Esophagus muscularis mucosa (tissue), 4 donors: ENCODE data around the gene HDAC1. TPM values are rescaled to one million over a fixed set of nuclear protein-coding genes. Genes with fewer than 3 reads are reported as not detected.

Source experiments
- DNase-seq: peaks from one replicate; pipeline ENCODE4 v3.0.0-alpha.2; 2017; ENCODE audit errors: extremely low spot score
- H3K27ac ChIP-seq, 4 donors: fragments of 200-600 bp; sonication (generic); replicated peaks in 1 of 4; 1 replicate in 3 of 4; 2 replicates in 1 of 4; pipeline ENCODE4 v1.5.1; 2016 to 2019; ENCODE audit warnings: mild to moderate bottlenecking in 1 of 4
- H3K27me3 ChIP-seq, 4 donors: fragments of 200-600 bp; sonication (generic); one replicate each; pipeline versions ENCODE4 v1.5.1 to v1.6.0; 2016 to 2019
- H3K36me3 ChIP-seq, 4 donors: fragments of 200-600 bp; sonication (generic); one replicate each; pipeline ENCODE4 v1.5.1; 2016 to 2019
- H3K4me1 ChIP-seq, 4 donors: fragments of 200-600 bp; sonication (generic); one replicate each; pipeline ENCODE4 v1.5.1; 2016 to 2019
- H3K4me3 ChIP-seq, 4 donors: fragments of 200-600 bp; sonication (generic); 1 replicate in 2 of 4; 2 replicates in 2 of 4; pipeline ENCODE4 v1.5.1; 2016 to 2019; ENCODE audit warnings: mild to moderate bottlenecking in 4 of 4, moderate library complexity in 1 of 4
- H3K9me3 ChIP-seq, 4 donors: fragments of 200-600 bp; sonication (generic); 1 replicate in 3 of 4; 2 replicates in 1 of 4; pipeline ENCODE4 v1.5.1; 2016 to 2019
- EP300 ChIP-seq: sonication (generic); formaldehyde crosslinking; IDR thresholded peaks from one replicate; pipeline ENCODE4 v1.6.1; 2017; ENCODE audit warnings: antibody characterized with exemption
- POLR2A ChIP-seq: fragments of 450-650 bp; IDR thresholded peaks from one replicate; pipeline ENCODE4 v1.6.1; 2017; ENCODE audit warnings: antibody characterized with exemption, moderate library complexity, mild to moderate bottlenecking, low read depth
- POLR2AphosphoS5 ChIP-seq, 2 donors: sonication (generic); formaldehyde crosslinking; IDR thresholded peaks; one replicate each; pipeline ENCODE4 v1.6.1; 2017; ENCODE audit warnings: antibody characterized with exemption in 2 of 2
- WGBS: methylation state at CpG from one replicate; pipeline ENCODE4 v1.1.5; 2018; 5-methylcytosine and 5-hydroxymethylcytosine counted together
- intact Hi-C: fragments of 100-400 bp; cut with DNase I; formaldehyde crosslinking; loops from one replicate; pipeline ENCODE4 v1.15.1; 2023
- total RNA-seq, 4 donors: library from RNA; depleted of rRNA; stranded (reverse); fragments of >200 nt; gene quantifications; one replicate each; pipeline versions ENCODE4 v1.1.0 to v1.2.1, GENCODE V29; 2016
- TF ChIP-seq, protein P1 (sequence below), 3 experiments: fragments of 200-600 bp in 2 of 3; fragments of 450-650 bp in 1 of 3; sonication (generic) in 2 of 3; IDR thresholded peaks; one replicate each; pipeline ENCODE4 v1.5.1; 2017 to 2019; ENCODE audit warnings: antibody characterized with exemption in 3 of 3, mild to moderate bottlenecking in 2 of 3, moderate library complexity in 1 of 3

The HDAC1 gene
- total RNA-seq, 4 donors from 2014 or later, result 42.8 to 70.4 (median 51.4) TPM

DNA sequence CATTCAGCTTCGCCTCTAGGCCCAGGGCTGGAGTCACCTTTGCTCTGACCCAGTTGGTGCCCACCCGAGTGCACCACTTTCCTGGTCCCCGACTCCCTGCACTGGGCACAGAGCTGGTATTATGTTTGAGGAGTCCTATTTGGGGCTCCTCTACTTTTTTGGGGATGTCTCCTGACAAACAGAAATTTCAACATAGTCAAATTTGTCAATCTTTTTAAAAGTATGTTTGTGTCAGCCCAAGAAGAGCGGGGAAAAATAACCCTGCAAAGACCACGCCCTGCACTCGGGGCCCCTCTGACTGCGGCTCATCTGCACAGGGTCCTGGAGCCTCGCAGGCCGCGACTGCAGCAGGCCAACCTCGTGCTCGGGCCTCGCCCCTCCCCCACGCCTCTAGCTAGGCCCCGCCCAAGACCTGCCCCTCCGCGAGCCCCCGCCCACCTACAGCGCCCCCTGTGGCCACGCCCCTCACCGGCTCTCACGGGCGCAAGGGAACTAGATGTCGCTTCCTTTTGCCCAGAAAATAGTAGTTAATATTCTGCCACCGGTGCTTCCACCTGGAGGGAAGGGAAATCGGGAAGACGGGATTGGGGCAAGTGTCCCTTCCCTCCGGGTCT, 59.0 kb downstream of the HDAC1 start:
- intact Hi-C loops, result no loop called here
- H3K4me1 ChIP-seq, result peaks cover 37 to 55% (median 51%) of the 10 kb centered on the region in 4 donors
- WGBS, result 39% methylated on average over 13 of the region's 28 CpGs
- peak overlapping the region; percentile 81 to 94 (median 86) for H3K4me3 ChIP-seq
- peaks cover 0 to 9% (median 0%) of the 10 kb centered on the region in 4 donors for H3K36me3 ChIP-seq
- TF ChIP-seq, protein P1, sequence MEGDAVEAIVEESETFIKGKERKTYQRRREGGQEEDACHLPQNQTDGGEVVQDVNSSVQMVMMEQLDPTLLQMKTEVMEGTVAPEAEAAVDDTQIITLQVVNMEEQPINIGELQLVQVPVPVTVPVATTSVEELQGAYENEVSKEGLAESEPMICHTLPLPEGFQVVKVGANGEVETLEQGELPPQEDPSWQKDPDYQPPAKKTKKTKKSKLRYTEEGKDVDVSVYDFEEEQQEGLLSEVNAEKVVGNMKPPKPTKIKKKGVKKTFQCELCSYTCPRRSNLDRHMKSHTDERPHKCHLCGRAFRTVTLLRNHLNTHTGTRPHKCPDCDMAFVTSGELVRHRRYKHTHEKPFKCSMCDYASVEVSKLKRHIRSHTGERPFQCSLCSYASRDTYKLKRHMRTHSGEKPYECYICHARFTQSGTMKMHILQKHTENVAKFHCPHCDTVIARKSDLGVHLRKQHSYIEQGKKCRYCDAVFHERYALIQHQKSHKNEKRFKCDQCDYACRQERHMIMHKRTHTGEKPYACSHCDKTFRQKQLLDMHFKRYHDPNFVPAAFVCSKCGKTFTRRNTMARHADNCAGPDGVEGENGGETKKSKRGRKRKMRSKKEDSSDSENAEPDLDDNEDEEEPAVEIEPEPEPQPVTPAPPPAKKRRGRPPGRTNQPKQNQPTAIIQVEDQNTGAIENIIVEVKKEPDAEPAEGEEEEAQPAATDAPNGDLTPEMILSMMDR (IDR thresholded peaks at IDR 0.05), result peak; percentile 70 to 75 (median 73)
- TF ChIP-seq POLR2A, result no peak
- TF ChIP-seq POLR2AphosphoS5 (IDR thresholded peaks at IDR 0.05), result no peak
- TF ChIP-seq EP300, result no peak
- no peak for DNase-seq
- H3K27ac ChIP-seq, result peak overlapping the region; percentile 94 to 97 (median 94)
- no peaks in the 10 kb centered on the region for H3K9me3 ChIP-seq
- H3K27me3 ChIP-seq, result no peaks in the 10 kb centered on the region

DNA sequence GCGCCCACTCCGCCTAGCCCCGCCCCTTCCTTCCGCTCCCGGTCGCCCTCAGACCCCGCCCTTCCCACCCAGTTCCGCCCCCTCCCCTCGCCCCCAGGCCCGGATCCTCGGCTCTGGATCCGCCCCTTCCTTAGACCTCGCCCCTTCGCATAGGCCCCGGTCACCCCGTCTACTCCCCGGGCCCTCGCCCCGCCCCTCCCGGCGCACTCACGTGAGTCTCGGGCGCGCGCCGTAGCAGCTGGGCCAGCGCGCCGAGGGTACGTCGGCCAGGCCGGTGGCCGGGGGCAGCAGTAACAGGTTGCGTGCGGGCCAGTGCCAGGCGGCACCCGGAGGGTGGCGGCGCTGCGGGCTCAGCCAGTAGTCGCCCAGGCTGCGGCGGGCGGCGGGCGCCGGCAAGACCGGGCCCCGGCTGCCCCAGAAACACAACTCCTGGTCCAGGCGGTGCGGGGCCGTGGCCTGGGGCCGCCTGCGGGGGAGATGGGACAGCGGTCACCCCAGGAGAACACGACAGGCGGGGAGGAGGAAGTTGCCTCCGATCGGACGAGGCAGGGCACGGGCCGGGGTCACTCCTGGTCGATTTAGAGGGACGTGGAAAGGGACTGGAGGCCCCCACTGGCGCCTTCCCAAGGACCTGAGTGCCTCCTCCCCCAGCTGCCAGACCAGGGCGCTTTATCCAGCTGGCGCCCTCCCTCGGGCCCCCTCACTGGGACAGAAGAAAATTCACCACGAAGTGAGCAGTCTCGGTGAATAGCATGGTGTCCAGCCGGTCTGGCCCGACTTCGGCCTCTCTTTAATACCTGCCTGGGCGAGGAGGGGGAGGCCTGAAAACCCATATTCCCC, 59.7 kb downstream of the HDAC1 start:
- TF ChIP-seq EP300 (no peak), POLR2A (peak; percentile 91), POLR2AphosphoS5 (IDR thresholded peaks at IDR 0.05) (peak; percentile 94)
- TF ChIP-seq, protein P1 (IDR thresholded peaks at IDR 0.05), result peak in 1 of 3 experiments; percentile 4
- Histone ChIP-seq H3K9me3 (no peaks in the 10 kb centered on the region), H3K4me1 (peaks cover 37 to 55% (median 51%) of the 10 kb centered on the region in 4 donors), H3K27ac (peak overlapping the region; percentile 94 to 97 (median 94)), H3K4me3 (peak overlapping the region; percentile 81 to 94 (median 86)), H3K27me3 (no peaks in the 10 kb centered on the region), H3K36me3 (peaks cover 0 to 9% (median 0%) of the 10 kb centered on the region in 4 donors)
- DNase-seq, result peak; percentile 98
- intact Hi-C loops, result no loop called here
- 3% methylated on average over 18 of the region's 75 CpGs for WGBS

DNA sequence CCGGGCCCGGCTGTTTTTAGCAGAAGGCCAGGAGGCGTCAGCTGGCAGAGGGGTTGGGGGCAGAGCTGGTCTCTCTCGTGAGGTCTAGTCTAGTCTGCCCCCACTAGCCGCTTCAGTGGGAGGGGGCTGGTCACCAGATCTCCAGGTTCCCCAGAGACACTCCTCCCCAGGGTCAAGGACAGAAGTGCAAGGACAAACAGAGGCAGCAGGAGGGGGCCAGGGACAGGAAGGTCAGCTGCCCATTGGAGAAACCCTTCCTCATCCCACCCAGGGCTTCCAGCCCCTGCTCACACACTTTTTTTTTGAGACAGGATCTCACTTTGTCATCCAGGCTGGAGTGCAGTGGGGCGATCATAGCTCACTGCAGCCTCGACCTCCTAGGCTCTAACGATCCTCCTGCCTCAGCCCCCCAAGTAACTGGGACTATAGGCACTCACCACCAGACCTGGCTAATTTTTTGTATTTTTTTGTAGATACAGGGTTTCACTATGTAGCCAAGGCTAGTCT, 60.4 kb downstream of the HDAC1 start:
- 33% methylated on average over 7 of the region's 8 CpGs for WGBS
- Histone ChIP-seq H3K36me3 (peaks cover 0 to 9% (median 0%) of the 10 kb centered on the region in 4 donors), H3K9me3 (no peaks in the 10 kb centered on the region), H3K4me3 (peak overlapping the region; percentile 81 to 94 (median 86)), H3K27ac (peak overlapping the region; percentile 94 to 97 (median 94)), H3K27me3 (no peaks in the 10 kb centered on the region), H3K4me1 (peaks cover 37 to 55% (median 51%) of the 10 kb centered on the region in 4 donors)
- no peak for DNase-seq
- intact Hi-C loops, result no loop called here
- TF ChIP-seq EP300, result no peak
- no peak for TF ChIP-seq POLR2A
- no peak for TF ChIP-seq POLR2AphosphoS5 (IDR thresholded peaks at IDR 0.05)
- TF ChIP-seq, protein P1 (IDR thresholded peaks at IDR 0.05), result no peak

DNA sequence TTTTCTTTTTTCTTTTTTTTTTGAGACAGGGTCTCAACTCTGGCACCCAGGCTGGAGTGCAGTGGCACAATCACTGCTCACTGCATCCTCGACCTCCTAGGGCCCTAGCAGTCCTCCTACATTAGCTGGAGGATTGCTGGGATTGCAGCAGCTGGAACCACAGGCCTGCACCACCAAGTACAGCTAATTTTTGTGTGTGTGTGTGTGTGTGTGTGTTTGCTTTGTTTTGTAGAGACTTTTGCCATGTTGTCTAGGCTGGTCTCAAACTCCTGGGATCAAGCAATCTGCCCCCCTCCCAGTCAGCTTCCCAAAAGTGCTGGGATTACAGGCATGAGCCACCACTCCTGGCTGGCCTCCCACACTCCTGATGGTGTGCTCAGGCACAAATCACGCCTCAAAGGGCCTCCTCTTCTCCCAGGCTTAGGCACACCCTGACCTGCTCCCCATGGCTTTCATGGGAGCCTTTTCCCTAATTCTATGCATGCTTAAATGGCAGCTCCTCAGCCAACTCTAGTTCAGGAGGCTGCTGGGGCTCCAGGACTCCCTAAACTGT, 61.0 kb downstream of the HDAC1 start:
- Histone ChIP-seq H3K4me1 (peaks cover 37 to 55% (median 51%) of the 10 kb centered on the region in 4 donors), H3K4me3 (peak overlapping the region in 1 of 4 donors; percentile 90)
- 70% methylated on average over 2 of the region's 2 CpGs for WGBS

More for the DNA sequence above, 61.0 kb downstream of the HDAC1 start:
- DNase-seq, result no peak
- intact Hi-C loops, result no loop called here
- TF ChIP-seq EP300 (no peak), POLR2AphosphoS5 (IDR thresholded peaks at IDR 0.05) (no peak)
- H3K27ac ChIP-seq, result peak overlapping the region; percentile 46 to 97 (median 94)
- no peaks in the 10 kb centered on the region for H3K27me3 ChIP-seq
- peaks cover 0 to 9% (median 0%) of the 10 kb centered on the region in 4 donors for H3K36me3 ChIP-seq
- no peaks in the 10 kb centered on the region for H3K9me3 ChIP-seq
